NCI-H1417 treated with DMSO at 0.1 percent for 48 hours (cell line): ENCODE measurements around the gene LDB3.

Source experiments
- DNase-seq: peaks from one replicate; lab custom pipeline; 2025; lab: John Stamatoyannopoulos, UW

LDB3 gene

DNA sequence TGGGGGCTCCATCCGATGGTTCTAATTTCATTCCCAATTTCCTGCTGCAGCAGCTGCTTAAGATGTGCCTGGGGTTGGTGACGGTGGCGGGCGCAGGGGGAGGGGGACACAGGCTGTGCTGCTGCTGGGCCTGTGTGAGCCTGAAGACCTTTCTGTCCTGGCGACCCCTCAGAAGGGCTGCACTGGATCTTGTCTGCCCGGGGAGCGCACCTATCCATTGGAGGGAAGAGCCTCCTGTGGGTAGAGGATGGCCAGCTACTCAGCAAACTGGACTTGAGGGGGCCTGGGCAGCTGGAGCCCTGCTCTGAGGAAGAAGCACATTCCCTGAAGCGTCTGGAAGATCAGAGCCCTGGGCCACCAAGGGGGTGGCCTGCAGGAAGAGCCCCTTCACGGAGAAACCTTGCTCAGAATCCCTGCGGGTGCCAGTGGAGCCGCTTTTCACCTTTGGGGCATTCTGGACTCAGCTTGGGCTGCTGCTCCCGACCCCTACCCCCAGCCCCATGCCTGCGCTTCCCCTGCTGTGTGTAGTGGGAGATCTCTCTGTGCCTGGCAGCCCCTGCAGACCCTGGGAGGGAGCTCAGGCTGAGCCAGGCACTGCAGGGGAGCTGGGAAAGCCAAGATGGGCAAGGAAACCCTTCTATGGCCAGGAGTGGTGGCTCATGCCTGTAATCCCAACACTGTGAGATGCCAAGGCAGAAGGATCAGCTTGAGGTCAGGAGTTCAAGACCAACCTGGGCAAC, 17.8 kb downstream of the LDB3 start:
- DNase-seq, result no peak

DNA sequence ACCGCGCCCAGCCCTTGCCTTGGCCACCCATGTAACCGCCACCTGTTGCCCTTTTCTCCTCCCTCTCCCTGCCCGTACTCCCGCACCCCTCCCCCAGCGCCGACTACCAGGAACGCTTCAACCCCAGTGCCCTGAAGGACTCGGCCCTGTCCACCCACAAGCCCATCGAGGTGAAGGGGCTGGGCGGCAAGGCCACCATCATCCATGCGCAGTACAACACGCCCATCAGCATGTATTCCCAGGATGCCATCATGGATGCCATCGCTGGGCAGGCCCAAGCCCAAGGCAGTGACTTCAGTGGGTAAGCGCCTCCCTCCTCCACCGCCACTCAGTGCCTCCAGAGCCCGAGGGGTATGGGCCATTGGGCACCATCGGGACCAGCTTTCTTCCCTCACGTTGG, 18.7 kb downstream of the LDB3 start:
- no peak for DNase-seq

DNA sequence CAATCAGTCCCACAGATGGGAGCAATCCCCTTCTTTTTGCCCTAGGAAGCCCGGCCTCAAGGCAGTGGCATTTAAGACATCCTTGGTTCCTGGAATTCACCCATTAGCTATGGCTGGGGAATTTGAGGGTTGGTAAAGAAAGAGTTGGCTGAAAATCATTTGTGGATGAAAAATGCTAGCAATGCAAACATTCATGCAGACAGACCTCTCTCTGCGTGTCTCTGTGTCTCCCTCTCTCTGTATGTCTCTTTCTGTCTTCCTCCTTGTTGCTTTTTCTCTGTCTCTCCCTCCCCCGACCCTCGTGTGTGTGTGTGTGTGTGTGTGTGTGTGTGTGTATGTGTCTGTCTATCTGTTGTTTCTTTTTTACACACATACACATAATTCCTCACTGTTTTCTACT, 19.4 kb downstream of the LDB3 start:
- no peak for DNase-seq

DNA sequence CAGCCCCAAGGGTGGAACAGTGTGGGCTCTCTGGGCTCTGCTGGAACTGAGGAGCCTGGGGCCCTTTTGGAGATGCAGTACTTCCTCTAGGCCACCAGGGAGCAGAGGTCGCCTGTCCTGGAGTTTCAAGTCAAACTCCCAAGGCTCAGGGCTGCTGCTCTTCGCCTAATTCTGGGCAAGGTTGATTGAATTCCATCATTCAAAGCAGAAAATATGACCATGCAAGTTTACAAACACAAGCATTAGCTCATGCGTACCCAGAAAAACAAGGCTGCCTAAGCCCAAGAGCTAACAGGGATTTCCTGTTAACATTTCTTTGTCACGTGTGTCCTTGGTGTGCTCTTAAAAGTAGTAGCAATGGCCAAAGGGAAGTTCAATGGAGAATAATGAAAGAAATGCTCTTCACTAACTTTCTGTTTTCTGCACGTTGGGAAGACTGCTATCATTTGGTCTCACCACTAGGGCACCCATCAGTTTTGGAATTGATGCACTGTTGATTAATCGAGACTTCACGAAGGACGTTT, 20.1 kb downstream of the LDB3 start:
- no peak for DNase-seq

DNA sequence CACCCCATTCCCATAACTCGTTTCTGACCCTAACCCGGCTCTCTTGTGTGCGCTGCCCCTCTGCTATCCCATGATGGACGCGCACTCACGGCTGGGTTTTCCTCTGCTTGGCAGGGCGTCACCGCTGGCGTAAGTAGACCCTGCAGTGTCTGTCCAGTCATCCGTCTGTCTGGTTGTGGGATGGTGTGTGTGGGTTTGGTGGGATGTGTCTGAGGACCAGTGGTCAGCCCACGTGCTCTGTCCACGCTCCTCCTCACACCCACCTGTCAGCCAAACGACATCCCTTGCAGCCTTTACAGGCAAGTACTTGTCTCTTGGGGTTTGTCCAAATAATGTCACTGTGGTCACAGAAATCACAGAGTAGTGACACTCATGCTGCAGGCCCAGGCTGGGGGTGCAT, 20.8 kb downstream of the LDB3 start:
- no peak for DNase-seq

DNA sequence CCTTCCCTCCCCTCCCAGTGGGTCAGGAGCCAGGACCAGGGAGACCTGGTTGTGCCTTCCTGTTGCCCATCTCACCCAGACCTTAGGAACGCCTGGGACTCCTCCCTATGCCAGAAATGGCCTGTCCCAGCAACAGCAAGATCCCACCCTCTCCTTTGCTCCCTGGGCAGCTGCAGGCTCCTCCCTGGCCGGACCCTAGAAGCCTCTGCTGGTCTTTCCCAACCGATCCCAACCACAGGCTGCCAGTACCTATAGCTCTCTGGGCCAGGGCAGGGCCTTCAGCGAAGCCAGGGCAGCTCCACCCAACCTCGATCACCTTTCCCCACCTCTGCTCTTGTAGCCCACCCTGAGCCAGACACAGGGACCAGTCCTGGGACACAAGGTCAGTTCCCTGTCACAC, 21.9 kb downstream of the LDB3 start:
- no peak for DNase-seq

DNA sequence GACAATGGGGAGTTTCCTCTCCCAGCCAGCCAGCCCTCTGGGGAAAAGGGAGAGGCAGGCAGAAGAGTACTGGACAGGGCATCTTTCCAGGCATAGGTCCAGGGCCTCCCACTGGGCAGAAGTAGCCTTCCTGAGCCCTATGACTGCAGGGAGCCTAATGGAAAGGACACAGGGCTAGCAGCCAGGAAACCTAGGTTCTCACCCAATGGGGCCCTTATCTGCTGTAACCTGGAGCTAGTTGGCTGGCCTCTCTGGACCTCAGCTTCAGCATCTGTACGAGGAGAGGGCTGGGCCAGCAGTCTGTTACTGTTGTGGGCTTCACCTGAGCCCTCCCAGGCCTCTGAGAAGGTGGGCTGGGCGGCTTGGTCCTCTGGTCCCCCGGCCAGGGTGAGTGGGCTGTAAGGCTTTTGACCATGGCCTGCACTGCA, 22.4 kb downstream of the LDB3 start:
- no peak for DNase-seq

DNA sequence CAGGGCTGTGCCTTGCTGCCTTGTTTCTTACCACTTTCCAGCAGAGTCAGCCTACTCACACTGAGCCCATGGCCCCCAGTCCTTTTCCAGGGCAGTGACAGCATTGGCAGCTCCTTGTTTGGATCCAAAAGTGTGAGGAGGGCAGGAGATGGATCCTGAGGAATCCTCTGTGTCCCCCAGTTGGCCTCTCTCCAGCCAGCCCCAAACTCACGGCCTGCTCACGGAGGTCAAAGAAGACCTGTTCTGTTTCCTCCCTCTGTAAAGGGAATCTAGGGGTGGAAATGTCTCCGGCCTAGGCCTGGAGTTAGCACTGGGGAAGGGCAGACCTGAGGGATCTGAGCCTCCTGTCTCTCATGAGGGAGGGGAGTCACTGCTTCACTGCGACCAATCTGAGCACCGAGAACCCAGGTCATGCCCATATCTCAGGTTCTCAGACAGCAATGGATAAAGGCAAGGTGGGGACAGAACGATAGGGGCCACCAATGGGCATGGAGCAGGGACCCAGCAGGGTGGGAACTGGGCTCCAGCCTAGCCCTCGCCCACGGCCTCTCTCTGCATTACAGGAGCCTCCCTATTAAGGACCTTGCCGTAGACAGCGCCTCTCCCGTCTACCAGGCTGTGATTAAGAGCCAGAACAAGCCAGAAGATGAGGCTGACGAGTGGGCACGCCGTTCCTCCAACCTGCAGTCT, 23.2 kb downstream of the LDB3 start:
- DNase-seq, result no peak

DNA sequence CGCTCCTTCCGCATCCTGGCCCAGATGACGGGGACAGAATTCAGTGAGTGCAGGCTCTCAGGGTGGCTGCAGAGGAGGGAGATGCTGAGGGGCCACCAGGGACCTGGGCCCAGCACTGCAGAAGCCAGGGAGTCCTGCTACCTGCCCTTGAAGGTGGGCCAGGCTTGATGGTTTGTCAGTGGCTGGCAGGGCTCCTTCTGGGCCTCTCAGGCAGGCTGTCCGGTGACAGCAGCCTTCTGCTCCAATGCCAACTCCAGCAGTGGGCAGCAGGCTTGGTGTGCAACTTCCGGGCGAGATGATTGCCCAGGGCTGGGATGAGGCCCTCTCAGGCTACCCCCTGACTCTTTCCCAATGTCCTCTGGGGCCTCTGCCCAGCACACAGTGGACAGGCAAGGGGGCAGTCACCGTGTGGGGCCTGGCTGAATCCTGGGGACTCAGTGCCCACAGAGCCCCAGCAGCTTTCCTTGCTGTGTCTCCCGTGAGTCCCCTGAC, 23.8 kb downstream of the LDB3 start:
- DNase-seq, result no peak

DNA sequence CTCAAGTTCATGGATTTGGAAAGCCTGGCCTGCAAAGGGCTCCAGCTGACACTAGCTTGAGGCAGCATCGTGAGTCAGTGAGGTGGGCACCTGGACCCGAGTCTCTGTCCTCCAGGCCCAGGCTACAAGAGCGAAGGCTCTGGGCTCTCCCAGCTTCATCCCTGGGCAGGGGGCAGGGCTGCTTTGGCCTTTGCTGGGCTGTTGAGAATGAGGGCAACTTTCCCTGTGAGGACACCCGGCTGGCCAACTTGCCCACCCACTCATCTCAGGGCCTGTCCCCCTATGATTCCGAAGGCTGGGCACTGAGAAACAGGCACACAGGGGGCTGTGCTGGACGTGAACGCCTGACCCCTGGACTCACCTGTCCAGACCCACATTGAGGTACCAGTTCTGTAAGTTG, 24.4 kb downstream of the LDB3 start:
- no peak for DNase-seq

DNA sequence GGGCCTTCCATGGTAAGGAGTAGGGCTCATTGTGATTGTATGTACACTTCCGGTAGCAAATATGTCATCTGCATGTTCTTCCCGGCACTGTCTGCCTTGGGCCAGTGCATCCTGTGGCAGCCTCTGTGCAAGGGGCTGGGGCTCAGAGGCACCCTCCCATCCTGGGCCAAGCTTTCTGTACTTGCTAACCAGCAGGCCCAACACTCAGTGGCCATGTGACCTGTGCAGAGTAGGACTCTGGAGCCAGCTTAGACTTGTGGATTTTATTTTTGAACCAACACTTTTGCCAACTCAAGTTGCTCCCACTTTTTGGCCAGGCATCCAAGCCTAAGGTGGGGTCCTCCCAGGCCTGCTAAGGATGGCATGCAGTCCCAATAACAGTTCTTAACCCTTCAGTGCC, 25.0 kb downstream of the LDB3 start:
- no peak for DNase-seq

DNA sequence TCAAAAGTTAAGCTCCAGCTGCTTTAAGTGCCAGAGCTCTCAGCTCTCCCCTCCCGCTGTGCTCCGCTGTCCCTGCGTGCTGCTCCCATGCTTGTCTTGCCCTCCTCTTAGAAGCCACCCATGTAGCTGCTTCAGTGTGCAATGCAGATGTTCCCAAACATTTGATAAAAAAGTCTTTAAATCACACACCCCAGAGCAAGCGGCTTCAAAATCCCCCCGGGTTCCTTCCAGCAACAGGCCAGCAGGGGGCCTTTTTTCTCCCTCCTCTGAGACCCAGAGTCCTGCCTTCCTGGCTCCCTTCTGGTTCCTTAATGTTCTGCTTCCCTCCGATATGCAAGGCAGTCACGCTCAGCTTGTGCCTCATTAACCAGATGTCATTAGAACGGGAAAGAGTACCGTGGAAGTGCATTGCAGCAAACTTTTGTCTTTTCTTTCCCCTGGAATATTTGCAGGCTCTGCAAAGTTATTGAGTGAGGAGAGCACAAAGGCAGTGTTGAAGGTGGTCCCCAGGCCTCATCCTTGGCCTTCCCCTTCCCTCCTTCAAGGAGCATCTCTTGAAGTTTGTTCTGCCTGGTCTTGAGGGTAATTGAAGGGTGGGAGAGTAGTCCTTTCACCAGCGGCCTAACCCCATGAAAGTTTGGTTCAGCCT, 25.5 kb downstream of the LDB3 start:
- no peak for DNase-seq

DNA sequence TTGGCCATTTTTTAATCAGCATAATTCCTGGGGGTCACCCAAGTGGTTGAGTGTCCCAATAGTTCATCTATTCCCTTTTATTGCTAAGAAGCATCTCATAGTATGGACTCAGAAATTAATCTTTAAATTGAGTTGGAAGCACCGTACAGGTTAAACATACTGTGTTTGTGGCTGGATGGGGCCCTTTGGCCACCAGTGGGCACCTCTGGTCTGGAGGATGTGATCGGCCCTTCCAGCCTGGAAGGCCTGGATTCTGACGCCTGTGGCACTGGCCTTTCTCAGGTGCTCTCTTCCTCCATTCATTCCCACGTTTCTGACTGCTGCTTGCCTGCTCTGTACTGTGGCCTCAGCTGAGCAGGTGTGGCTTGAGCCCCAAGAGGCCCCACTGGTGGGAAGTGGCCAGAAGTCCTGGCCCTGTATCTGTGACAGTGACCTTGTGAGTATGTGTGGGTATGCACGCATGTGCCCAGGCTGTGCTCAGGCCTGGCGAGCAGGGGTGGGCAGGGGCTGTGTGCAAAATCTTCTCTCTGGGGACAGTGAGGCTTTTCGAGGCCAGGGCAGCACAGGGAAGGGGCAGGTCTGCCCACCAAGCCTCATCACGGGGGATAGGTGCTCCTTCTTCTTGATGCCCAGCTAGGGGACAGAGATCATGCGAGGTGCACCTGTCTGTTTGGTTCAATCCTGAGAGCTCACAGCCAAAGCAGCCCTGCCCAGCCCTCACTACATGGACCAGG, 30.1 kb downstream of the LDB3 start:
- DNase-seq, result no peak

DNA sequence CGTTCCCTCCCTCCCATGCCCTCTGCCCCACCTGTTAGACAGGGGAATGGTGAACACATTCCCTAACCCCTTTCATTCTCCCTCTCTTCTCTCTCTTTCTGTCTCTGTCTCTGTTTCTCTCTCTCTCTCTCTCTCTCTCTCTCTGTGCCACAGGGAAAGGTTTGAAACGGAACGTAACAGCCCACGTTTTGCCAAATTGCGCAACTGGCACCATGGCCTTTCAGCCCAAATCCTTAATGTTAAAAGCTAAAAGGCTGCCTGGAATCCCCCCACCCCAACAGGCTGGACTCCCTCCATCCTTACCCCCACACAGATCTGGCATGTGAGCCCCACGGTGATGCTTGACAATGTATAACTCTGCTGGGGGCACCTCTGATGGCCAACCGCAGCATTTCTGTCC, 30.8 kb downstream of the LDB3 start:
- no peak for DNase-seq

DNA sequence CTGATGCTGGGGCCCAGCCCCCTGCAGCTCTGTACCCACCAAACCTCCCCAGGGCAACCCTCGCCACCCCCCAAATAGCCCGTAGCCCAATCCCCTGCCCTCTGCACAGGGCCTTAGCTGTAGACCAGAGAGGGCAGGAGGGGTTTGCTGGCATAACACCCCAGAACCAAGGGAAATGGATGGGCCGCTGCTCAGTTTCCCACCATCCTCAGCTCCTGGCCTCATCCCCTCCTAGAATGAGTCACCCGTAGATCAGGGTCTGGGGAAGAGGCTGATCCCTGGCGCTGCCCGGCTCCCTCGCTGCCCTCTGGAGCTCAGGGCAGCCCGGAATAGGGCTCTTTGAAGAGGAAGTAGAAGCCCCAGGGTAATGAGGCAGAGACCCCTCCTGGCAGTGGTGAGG, 31.2 kb downstream of the LDB3 start:
- DNase-seq, result no peak

DNA sequence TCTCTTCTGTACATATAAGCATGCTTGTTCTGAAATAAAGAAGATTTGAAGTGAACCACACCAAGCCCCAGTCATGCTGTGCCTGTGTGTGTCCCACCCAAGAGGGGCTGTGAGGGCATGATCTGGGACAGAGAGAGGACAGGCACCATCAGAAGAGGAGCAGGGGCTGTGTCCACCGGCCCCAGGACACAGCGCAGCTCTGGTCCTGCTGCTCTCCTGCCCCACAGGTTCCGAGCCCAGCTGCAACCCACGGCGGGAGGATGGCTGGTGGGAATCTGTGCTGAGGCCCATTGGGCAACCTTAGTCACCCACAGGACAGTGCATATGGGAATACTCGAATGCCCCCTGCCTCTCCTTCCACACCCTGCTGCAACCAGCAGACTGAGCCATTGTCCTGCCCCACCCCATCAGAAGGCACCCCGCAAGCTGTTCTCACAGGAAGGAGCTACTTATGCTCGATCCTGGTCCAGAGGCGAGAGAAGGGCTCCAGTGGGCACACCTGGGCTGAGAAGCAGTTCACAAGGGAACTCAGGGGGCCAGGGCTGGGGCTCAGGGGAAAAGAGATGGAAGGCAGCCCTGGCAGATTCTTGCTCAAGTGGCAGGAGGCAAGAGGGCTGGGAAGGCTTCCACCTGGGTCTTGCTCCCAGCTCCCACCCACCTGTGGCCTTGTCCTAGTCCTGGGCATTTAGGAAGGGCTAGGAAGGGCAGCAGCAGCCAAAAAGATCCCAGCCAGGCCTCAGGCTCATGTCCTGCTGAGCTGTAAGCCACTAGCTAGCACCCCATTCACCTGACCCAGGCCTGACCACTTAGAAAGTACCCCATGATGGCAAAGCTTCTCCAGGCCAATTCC, 31.9 kb downstream of the LDB3 start:
- DNase-seq, result no peak

DNA sequence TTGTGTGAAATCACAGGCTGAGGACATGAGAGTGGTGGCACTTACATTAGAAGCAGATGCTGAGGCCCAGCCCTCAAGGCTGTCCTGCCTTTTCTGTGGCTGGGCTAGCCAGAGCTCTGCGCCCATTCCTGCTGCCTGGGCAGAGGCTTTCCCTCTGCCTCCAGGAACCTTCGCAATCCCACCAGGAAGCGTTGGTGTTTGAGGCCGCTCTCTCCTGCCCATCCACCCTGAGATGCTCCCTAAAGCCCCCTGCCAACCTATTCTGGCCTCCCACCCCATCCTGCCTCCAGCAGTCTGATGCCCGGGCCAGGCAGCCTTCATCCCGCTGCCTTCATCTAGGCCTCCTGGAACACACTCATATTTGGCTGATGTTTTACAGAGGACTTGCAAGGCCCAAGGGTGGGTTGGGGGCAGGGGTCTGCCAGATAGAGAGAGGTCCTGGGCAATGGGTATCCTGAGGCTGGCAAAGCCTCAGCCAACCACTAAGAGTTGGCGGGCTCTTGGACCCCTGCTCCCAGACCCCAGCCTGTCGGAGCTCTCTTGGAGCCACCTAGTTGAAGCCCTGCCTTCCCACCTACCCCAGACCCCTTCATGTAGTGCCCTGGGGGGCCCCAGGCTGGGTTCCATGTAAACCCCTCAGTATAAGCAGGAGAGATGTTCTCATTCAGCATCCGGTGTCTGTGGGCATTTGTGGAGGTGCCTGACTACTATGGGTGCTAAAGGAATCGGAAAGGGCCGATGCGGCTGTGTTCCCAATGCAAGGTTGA, 32.7 kb downstream of the LDB3 start:
- DNase-seq, result no peak

DNA sequence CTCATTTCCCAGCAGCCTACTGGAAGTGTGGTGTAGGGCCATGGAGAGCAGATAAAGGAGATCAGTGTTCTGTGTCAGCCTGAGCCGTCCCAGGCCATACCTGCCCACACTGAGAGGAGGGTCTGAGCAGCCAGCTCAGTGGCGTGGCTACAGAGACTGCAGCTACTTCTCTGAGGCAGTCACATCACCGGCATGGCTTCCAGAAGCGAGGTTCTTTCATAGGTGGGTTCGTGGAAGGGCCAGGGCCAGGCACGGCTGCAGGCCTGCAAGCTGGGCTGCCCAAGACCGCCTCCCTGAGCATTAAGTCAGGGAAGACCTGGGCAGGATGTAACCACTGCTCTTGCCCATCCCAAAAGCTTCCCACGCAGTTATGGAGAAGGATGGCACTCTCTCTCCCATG, 34.9 kb downstream of the LDB3 start:
- no peak for DNase-seq

DNA sequence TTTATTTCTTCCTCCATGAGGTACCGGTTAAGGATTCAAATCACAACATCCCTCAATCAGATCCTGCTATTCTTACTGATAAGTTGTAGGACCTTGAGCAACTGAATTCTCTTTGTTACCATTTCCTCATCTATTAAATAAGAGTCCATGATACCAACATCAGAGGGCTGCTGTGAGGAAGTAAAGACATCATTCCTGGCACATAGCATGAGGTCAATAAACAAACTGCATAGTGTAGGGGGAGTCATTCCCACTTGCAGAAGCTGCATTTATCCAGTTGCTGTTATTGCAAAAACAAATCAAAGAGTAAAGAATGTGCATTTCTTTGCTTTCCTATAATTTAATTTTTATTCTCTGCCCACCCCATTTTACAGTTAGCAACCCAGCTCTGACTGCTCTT, 36.8 kb downstream of the LDB3 start:
- DNase-seq, result no peak

DNA sequence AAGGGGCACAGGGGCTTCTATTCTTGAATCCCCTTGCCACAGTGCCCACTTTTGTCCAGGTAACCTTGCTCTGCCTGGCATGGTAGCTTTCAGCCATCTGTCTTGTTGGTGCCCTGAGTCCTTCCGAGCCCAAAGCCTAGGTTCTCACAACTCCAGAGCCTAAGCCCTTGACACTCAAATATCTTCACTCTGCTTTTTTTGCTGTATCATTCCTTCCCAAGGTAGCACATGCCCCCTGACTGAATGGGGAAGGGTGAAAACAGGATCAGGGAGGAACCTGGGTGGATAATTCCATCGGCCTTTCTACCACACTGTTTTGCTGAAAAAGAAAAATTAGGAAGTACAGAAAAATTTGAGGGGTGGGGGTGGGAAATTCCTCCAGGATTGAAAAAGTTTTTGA, 37.6 kb downstream of the LDB3 start:
- no peak for DNase-seq

DNA sequence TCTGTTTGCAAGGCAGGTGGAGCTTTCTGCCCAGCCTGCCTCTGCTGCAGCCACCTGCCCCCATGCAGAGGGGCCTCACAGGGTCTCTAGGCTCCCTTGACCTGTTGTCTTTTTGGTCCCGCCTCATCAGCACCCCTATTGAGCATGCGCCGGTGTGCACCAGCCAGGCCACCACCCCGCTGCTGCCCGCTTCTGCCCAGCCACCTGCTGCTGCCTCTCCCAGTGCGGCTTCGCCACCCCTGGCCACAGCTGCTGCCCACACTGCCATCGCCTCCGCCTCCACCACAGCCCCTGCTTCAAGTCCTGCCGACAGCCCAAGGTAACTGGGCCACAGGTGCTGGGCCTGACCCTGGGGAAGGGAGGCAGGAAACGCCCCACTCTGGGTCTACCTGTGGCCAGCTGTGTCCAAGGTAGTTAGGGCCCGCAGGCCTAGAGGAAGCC, 38.1 kb downstream of the LDB3 start:
- DNase-seq, result no peak
